Kasumi-1 (cell line): ENCODE results near the gene PHGDH.
A peak's percentile ranks its signal among the peaks of the same experiment; 100 is the strongest.
"Not testable (repeated sequence)": the region's sequence is repeated elsewhere in the genome, so short reads cannot be mapped to it uniquely, and the experiment has no call there.

Experiments
- DNase-seq, 2 experiments: peaks; one replicate each; lab custom pipeline; 2025; lab: John Stamatoyannopoulos, UW

Gene PHGDH

GRCh38 chr1:119766374-119766794, 54.6 kb downstream of the PHGDH start:
- no peak for DNase-seq

GRCh38 chr1:119767486-119767885, 55.8 kb downstream of the PHGDH start:
- DNase-seq = no peak

- DNase-seq = no peak
Observed at GRCh38 chr1:119768778-119769177, 57.0 kb downstream of the PHGDH start, which contains the start of gene HMGCS2. HMGCS2 (minus strand) TSS chr1:119768905; CDS start chr1:119768844, 61 bp downstream.

GRCh38 chr1:119771016-119771415, 59.3 kb downstream of the PHGDH start:
- no peak for DNase-seq

- no peak for DNase-seq
Observed at GRCh38 chr1:119771770-119772169, 60.0 kb downstream of the PHGDH start.

- no peak for DNase-seq
Observed at GRCh38 chr1:119772298-119772697, 60.6 kb downstream of the PHGDH start.

GRCh38 chr1:119773711-119774241, 62.0 kb downstream of the PHGDH start:
- no peak for DNase-seq

GRCh38 chr1:119774746-119775490, 63.2 kb downstream of the PHGDH start:
- no peak for DNase-seq

GRCh38 chr1:119778359-119778758, 66.6 kb downstream of the PHGDH start:
- DNase-seq = no peak

GRCh38 chr1:119778886-119779560, 67.3 kb downstream of the PHGDH start:
- DNase-seq = no peak

GRCh38 chr1:119779869-119780356, 68.2 kb downstream of the PHGDH start:
- no peak for DNase-seq

GRCh38 chr1:119781434-119782210, 69.9 kb downstream of the PHGDH start:
- DNase-seq = no peak

- no peak for DNase-seq
Observed at GRCh38 chr1:119782631-119783325, 71.0 kb downstream of the PHGDH start.

GRCh38 chr1:119783354-119784185, 71.8 kb downstream of the PHGDH start:
- DNase-seq = peak in 1 of 2 experiments; percentile 29

- DNase-seq = no peak
Observed at GRCh38 chr1:119784191-119784781, 72.6 kb downstream of the PHGDH start.

- not testable (repeated sequence) for DNase-seq
Observed at GRCh38 chr1:119786046-119786445, 74.3 kb downstream of the PHGDH start.

- DNase-seq = not testable (repeated sequence)
Observed at GRCh38 chr1:119786473-119787050, 74.8 kb downstream of the PHGDH start.

- DNase-seq = no peak
Observed at GRCh38 chr1:119787776-119788175, 76.0 kb downstream of the PHGDH start.

- no peak for DNase-seq
Observed at GRCh38 chr1:119790451-119791198, 78.9 kb downstream of the PHGDH start.
